Measurements from ENCODE around the gene CUTA.

GRCh38 chr6:33467091-33467490, 49.2 kb upstream of the CUTA start:
- TF ChIP-seq, protein P1, sequence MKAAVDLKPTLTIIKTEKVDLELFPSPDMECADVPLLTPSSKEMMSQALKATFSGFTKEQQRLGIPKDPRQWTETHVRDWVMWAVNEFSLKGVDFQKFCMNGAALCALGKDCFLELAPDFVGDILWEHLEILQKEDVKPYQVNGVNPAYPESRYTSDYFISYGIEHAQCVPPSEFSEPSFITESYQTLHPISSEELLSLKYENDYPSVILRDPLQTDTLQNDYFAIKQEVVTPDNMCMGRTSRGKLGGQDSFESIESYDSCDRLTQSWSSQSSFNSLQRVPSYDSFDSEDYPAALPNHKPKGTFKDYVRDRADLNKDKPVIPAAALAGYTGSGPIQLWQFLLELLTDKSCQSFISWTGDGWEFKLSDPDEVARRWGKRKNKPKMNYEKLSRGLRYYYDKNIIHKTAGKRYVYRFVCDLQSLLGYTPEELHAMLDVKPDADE (IDR thresholded peaks at IDR 0.05): no peak
- no peak for TF ChIP-seq CTCF (conservative IDR thresholded peaks at IDR 0.05; ENCODE audit: low read depth in 2 of 2)
- no peak for TF ChIP-seq JUNB (IDR thresholded peaks at IDR 0.05; ENCODE audit: unreplicated experiment)
- no peak for TF ChIP-seq EZH2 (IDR thresholded peaks at IDR 0.05; ENCODE audit: low read depth, unreplicated experiment)
- TF ChIP-seq ZNF331 (CRISPR knock-in tag; IDR thresholded peaks at IDR 0.05; ENCODE audit: low read depth): no peak
- no peak for TF ChIP-seq POLR2AphosphoS5 (IDR thresholded peaks at IDR 0.05; ENCODE audit: low read depth)
- TF ChIP-seq, protein P2, sequence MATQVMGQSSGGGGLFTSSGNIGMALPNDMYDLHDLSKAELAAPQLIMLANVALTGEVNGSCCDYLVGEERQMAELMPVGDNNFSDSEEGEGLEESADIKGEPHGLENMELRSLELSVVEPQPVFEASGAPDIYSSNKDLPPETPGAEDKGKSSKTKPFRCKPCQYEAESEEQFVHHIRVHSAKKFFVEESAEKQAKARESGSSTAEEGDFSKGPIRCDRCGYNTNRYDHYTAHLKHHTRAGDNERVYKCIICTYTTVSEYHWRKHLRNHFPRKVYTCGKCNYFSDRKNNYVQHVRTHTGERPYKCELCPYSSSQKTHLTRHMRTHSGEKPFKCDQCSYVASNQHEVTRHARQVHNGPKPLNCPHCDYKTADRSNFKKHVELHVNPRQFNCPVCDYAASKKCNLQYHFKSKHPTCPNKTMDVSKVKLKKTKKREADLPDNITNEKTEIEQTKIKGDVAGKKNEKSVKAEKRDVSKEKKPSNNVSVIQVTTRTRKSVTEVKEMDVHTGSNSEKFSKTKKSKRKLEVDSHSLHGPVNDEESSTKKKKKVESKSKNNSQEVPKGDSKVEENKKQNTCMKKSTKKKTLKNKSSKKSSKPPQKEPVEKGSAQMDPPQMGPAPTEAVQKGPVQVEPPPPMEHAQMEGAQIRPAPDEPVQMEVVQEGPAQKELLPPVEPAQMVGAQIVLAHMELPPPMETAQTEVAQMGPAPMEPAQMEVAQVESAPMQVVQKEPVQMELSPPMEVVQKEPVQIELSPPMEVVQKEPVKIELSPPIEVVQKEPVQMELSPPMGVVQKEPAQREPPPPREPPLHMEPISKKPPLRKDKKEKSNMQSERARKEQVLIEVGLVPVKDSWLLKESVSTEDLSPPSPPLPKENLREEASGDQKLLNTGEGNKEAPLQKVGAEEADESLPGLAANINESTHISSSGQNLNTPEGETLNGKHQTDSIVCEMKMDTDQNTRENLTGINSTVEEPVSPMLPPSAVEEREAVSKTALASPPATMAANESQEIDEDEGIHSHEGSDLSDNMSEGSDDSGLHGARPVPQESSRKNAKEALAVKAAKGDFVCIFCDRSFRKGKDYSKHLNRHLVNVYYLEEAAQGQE (IDR thresholded peaks at IDR 0.05; ENCODE audit: unreplicated experiment): no peak
- TF ChIP-seq EZH2phosphoT487 (IDR thresholded peaks at IDR 0.05; ENCODE audit: unreplicated experiment): no peak
- TF ChIP-seq STAT1 (IDR thresholded peaks at IDR 0.05; ENCODE audit: unreplicated experiment): no peak

All from GM23338 (cell line).